Stomach smooth muscle (tissue), 2 donors: ENCODE results near the gene CDRT15.
"Not testable (repeated sequence)": the region's sequence is repeated elsewhere in the genome, so short reads cannot be mapped to it uniquely, and the experiment has no call there.

Source experiments
- H3K27ac ChIP-seq: one replicate; pipeline ENCODE4 v1.7.0; 2013; ENCODE audit warnings: mild to moderate bottlenecking, low read length, inconsistent platforms
- H3K27me3 ChIP-seq, 2 donors: one replicate each; pipeline ENCODE4 v1.7.0; 2013; ENCODE audit warnings: low read length in 2 of 2; ENCODE audit not compliant: insufficient read depth in 2 of 2, control insufficient read depth in 1 of 2
- H3K36me3 ChIP-seq, 2 donors: one replicate each; pipeline ENCODE4 v1.7.0; 2013; ENCODE audit warnings: low read length in 2 of 2; ENCODE audit not compliant: control insufficient read depth in 2 of 2, insufficient read depth in 2 of 2
- H3K4me1 ChIP-seq: one replicate; pipeline ENCODE4 v1.7.0; 2013; ENCODE audit warnings: low read length; ENCODE audit not compliant: control insufficient read depth, insufficient read depth
- H3K4me3 ChIP-seq, 2 donors: one replicate each; pipeline ENCODE4 v1.7.0; 2013; ENCODE audit warnings: low read length in 2 of 2
- H3K9ac ChIP-seq, 2 donors: one replicate each; pipeline ENCODE4 v1.7.0; 2013; ENCODE audit warnings: low read length in 2 of 2, mild to moderate bottlenecking in 1 of 2
- H3K9me3 ChIP-seq, 2 donors: one replicate each; pipeline ENCODE4 v1.7.0; 2013; ENCODE audit warnings: low read length in 2 of 2; ENCODE audit not compliant: control insufficient read depth in 2 of 2
- donor health status: healthy.
- donor health status: Pancreatic carcinoma.

The CDRT15 gene

DNA sequence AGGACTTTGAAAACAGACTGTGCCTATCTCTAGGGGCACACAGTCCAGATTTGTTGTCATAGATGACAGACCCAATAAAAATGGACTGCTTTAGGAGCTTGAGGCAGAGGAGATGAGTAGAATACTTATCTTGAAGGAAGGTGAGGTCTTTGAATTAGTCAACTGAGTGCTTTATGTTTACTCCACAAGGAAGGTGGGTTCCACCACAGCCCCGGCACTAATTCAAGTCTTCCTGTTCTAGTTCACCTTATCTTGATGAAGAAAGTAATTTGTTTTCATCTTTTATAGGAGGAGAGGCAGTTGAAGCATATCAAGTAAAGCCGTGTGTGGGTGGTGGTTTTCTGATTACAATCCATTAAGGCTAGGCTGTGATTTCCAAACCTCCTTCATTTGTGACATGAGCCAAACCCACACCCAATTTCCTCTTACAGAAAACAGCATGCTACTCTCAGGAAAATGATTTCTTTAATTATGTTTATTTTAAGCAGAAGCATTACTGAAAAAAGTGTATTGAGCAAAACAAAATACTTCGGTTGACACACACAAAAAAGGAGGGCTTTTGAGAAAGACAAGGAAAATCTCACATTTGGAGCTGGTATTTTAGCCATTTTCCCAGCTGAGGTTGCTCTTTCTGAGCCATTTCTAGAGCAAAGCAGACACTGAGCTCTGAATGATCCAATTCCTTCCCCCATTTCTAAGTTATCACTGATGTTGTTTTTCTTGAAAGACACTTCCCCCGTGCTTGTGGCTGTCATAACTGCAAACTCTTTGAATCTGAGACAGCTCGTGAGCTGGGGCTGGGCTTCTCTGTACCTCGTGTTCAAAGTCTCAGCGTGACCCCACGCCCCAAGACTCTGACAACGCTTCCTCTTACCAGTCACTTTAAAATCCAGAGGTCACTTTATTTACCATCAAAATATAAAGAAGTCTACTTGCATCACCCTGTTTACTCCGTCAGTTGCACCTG is 35.4 kb downstream of the CDRT15 start:
- peaks cover 4 to 14% of the 10 kb centered on the region in 2 donors for H3K36me3 ChIP-seq
- no peaks in the 10 kb centered on the region for H3K4me1 ChIP-seq
- H3K9me3 ChIP-seq = no peaks in the 10 kb centered on the region
- H3K27ac ChIP-seq = no peak overlapping the region
- H3K27me3 ChIP-seq = no peaks in the 10 kb centered on the region
- H3K4me3 ChIP-seq = no peak overlapping the region
- no peak overlapping the region for H3K9ac ChIP-seq

DNA sequence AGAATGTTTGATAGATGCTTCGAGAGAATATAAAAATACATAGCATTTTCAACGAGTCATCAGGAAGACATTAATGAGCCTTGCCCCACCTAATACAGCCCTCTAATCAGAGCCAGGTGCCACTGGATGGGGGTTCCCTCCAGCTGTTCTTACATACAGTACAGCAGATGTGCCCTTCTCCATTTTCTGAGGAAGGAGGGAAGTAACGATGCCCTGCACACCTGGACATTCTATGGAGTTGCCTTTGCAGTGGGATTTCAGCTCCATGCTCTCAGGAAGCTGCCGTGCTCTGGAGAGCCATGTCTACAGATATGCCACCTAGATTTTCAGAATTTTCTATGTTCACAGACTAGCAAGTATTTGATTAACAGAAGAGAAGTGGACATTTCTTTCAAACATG is 36.3 kb downstream of the CDRT15 start:
- Histone ChIP-seq H3K9ac (no peak overlapping the region), H3K27ac (no peak overlapping the region), H3K36me3 (peaks cover 4 to 15% of the 10 kb centered on the region in 2 donors), H3K27me3 (no peaks in the 10 kb centered on the region), H3K4me1 (no peaks in the 10 kb centered on the region), H3K9me3 (no peaks in the 10 kb centered on the region), H3K4me3 (no peak overlapping the region)

GRCh38 chr17:14199601-14200000 is 37.1 kb downstream of the CDRT15 start:
- Histone ChIP-seq H3K4me1 (no peaks in the 10 kb centered on the region), H3K9ac (no peak overlapping the region), H3K9me3 (no peaks in the 10 kb centered on the region), H3K4me3 (no peak overlapping the region), H3K36me3 (peaks cover 4 to 14% of the 10 kb centered on the region in 2 donors), H3K27me3 (no peaks in the 10 kb centered on the region), H3K27ac (no peak overlapping the region)

DNA sequence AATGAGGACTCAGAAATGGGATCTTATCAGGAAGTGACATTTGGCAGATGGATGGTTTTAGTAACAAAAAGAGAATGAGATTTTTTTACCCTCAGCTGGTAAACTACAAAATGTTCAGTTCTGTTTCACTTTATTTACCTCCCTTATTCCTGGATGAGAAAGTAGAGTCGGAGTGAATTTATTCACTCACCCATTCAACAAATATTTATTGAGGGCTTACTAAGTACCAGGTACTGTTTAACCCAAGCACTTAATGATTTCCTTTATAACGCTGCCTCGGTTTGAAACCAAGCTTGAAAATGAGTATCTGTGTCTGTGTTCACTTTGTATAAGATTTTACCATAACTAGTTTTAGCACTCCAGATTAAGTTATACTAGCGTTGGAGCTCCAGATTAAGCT is 38.1 kb downstream of the CDRT15 start:
- no peaks in the 10 kb centered on the region for H3K27me3 ChIP-seq
- no peak overlapping the region for H3K9ac ChIP-seq
- H3K4me1 ChIP-seq = no peaks in the 10 kb centered on the region
- H3K27ac ChIP-seq = no peak overlapping the region
- no peak overlapping the region for H3K4me3 ChIP-seq
- H3K9me3 ChIP-seq = no peaks in the 10 kb centered on the region
- peaks cover under 1 to 14% of the 10 kb centered on the region in 2 donors for H3K36me3 ChIP-seq

DNA sequence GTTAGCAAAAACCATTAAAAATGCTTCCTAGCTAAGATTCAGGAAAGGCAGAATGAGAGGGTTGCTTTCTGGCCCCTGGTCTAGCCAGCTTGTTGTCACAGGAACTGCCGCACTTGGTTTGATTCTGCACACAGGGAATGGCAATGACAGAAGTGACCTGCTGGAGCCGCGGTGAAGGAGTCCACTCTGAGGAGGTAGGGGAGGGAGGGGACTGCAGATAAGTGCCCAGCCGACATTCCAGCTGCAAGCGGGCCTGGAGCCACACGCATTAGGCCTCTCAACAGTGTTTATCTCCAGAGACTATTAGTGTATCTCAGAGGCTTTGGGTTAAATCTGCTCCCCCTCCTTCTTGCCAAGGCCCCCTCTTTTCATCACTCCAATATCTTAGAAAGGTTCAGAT is 38.6 kb downstream of the CDRT15 start:
- Histone ChIP-seq H3K9ac (no peak overlapping the region), H3K4me3 (no peak overlapping the region), H3K4me1 (no peaks in the 10 kb centered on the region), H3K9me3 (no peaks in the 10 kb centered on the region), H3K27ac (no peak overlapping the region), H3K27me3 (no peaks in the 10 kb centered on the region), H3K36me3 (peaks cover 0 to 14% of the 10 kb centered on the region in 2 donors)

GRCh38 chr17:14197586-14197985 is 39.1 kb downstream of the CDRT15 start:
- Histone ChIP-seq H3K4me3 (no peak overlapping the region), H3K27me3 (no peaks in the 10 kb centered on the region), H3K9me3 (no peaks in the 10 kb centered on the region), H3K4me1 (no peaks in the 10 kb centered on the region), H3K9ac (no peak overlapping the region), H3K36me3 (peaks cover 0 to 14% of the 10 kb centered on the region in 2 donors), H3K27ac (no peak overlapping the region)

DNA sequence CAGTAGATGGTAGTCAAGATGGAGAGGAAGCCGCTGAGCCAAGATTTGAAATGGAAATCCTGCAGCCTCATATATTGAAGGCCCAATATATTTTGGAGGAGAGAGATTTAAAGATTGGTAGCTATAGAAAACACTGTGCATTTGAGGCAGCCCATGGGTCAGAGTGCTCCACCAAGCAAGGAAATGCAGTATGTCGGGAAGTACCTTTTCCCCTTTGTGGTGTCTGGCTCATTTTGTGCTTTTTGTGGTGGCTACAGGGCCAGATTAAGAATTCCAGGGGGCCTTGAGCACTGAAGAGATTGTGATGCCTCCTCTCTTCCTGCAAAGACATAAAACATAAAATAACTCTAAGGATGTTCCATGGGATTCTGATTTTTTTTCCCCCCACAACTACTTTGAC is 39.6 kb downstream of the CDRT15 start:
- H3K4me1 ChIP-seq = no peaks in the 10 kb centered on the region
- H3K27me3 ChIP-seq = no peaks in the 10 kb centered on the region
- peaks cover 0 to 14% of the 10 kb centered on the region in 2 donors for H3K36me3 ChIP-seq
- H3K4me3 ChIP-seq = no peak overlapping the region
- H3K9me3 ChIP-seq = no peaks in the 10 kb centered on the region
- H3K27ac ChIP-seq = no peak overlapping the region
- H3K9ac ChIP-seq = no peak overlapping the region

GRCh38 chr17:14196377-14196997 is 40.2 kb downstream of the CDRT15 start:
- H3K4me1 ChIP-seq = no peaks in the 10 kb centered on the region
- H3K9me3 ChIP-seq = no peaks in the 10 kb centered on the region
- H3K9ac ChIP-seq = no peak overlapping the region
- H3K4me3 ChIP-seq = no peak overlapping the region
- H3K27me3 ChIP-seq = no peaks in the 10 kb centered on the region
- H3K36me3 ChIP-seq = peaks cover 0 to 14% of the 10 kb centered on the region in 2 donors
- H3K27ac ChIP-seq = no peak overlapping the region

DNA sequence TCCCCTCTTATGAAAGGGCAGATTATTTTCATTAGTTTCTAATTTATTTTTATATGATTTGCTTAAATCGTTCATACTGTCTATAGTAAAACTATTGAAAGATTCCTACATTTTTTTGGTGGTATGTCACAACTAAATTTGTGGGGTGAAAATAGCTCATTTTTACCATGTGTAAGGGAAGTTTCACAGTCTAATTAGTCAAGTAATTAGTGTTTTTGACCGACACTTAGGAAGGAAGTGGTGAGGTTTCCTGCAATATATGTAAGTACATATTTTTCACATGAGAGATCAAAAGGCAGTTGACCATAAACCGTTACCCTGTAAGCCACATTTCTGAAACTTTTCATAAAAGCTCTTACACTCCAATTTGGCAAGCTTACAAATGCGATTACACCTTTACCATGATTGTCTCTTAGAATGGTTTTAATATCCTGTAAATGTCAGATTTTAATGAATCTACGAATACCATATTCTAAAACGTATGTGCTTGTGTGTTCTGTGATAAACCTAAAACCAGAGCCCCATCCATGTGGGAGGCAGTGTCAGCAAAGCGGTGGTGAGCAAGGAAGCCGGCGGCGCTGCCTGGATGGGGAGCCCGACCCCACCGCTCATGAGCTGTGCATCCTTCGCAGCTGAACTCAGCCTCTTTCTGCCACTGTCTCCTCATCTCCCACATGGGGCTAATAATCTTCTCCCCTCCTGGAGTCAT is 43.9 kb downstream of the CDRT15 start:
- not testable (repeated sequence) for H3K27ac ChIP-seq, H3K4me1 ChIP-seq, H3K9ac ChIP-seq

GRCh38 chr17:14192039-14192438 is 44.6 kb downstream of the CDRT15 start:
- not testable (repeated sequence) for H3K9ac ChIP-seq, H3K4me1 ChIP-seq, H3K27ac ChIP-seq, H3K27me3 ChIP-seq, H3K9me3 ChIP-seq, H3K36me3 ChIP-seq, H3K4me3 ChIP-seq

More for the DNA sequence above, 43.9 kb downstream of the CDRT15 start:
- H3K9me3 ChIP-seq, H3K4me3 ChIP-seq, H3K27me3 ChIP-seq, H3K36me3 ChIP-seq: not testable (repeated sequence)
